Chondrocyte (in vitro differentiated cells): ENCODE data around the gene NOL4. TPM values are rescaled to one million over a fixed set of nuclear protein-coding genes. Genes with fewer than 3 reads are reported as not detected.

Source experiments
- DNase-seq: peaks from one replicate; pipeline ENCODE4 v3.0.0; 2021; ENCODE audit warnings: mixed read lengths, low spot score
- H3K27ac Mint-ChIP-seq: one replicate; pipeline ENCODE4 v1.8.0; 2021; ENCODE audit warnings: mild to moderate bottlenecking, moderate library complexity, mixed read lengths; ENCODE audit not compliant: unreplicated experiment
- H3K27me3 Mint-ChIP-seq: 2 replicates; pipeline ENCODE4 v1.8.0; 2021; ENCODE audit warnings: low read depth, mixed read lengths
- H3K36me3 Mint-ChIP-seq: 2 replicates; pipeline ENCODE4 v1.8.0; 2021; ENCODE audit warnings: low read depth, mixed read lengths
- H3K4me1 Mint-ChIP-seq: 2 replicates; pipeline ENCODE4 v1.8.0; 2021; ENCODE audit warnings: low read depth, mild to moderate bottlenecking, mixed read lengths
- H3K4me3 Mint-ChIP-seq: one replicate; pipeline ENCODE4 v1.8.0; 2021; ENCODE audit warnings: mild to moderate bottlenecking, moderate library complexity, mixed read lengths; ENCODE audit not compliant: unreplicated experiment
- H3K9me3 Mint-ChIP-seq: 2 replicates; pipeline ENCODE4 v1.8.0; 2021; ENCODE audit warnings: low read depth, mixed read lengths
- total RNA-seq: library from RNA; stranded (reverse); gene quantifications from 3 replicates; pipeline ENCODE4 v1.2.1, GENCODE V29; 2021
- TF ChIP-seq, protein P1 (sequence below): fragments of 200-600 bp; sonication (generic); IDR thresholded peaks from 2 replicates; pipeline ENCODE4 v1.5.0; 2021; ENCODE audit warnings: antibody characterized with exemption, mild to moderate bottlenecking, moderate library complexity

NOL4 gene
- total RNA-seq, 1 donor from 2014 or later = not detected

DNA sequence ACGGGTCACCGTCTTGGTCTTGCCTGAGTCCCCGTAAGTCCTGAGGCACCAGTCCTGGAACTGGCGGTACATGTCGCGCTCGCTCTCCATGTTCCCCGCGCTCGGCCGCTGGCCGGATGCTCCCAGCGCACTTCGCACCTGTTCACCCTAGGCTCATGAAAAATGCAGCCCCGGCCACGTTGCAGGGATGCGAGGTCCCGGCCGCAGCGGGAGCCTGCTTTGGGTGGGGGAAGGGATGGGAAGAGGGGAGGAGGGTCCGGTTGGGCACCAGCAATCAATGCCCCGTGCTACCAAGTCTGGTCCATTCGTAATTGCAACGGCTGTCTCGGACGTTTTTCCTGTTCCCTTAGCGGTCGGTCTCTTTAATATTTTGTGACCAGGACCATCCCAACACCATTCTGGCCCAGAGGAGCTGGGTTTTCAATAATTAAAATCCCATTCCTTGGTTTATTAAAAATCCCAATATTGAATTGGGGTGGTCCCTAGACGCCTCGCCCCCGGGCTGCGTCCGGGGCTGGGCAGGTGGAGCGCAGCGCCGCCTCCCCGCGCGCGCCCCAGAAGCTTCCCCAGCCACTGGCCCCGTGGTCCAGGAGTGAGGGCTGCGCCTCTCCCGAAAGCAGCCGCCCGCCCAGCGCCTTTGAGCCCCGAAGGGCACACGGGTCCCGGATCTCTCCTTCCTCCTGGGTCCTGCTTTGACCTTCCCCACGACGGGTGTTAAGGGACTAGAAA, 1.4 kb downstream of the NOL4 start:
- TF ChIP-seq, protein P1, sequence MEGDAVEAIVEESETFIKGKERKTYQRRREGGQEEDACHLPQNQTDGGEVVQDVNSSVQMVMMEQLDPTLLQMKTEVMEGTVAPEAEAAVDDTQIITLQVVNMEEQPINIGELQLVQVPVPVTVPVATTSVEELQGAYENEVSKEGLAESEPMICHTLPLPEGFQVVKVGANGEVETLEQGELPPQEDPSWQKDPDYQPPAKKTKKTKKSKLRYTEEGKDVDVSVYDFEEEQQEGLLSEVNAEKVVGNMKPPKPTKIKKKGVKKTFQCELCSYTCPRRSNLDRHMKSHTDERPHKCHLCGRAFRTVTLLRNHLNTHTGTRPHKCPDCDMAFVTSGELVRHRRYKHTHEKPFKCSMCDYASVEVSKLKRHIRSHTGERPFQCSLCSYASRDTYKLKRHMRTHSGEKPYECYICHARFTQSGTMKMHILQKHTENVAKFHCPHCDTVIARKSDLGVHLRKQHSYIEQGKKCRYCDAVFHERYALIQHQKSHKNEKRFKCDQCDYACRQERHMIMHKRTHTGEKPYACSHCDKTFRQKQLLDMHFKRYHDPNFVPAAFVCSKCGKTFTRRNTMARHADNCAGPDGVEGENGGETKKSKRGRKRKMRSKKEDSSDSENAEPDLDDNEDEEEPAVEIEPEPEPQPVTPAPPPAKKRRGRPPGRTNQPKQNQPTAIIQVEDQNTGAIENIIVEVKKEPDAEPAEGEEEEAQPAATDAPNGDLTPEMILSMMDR = no peak
- H3K4me3 Mint-ChIP-seq = peak overlapping the region; percentile 69
- no peaks in the 10 kb centered on the region for H3K9me3 Mint-ChIP-seq
- peaks cover 79% of the 10 kb centered on the region for H3K27me3 Mint-ChIP-seq
- no peak for DNase-seq
- no peak overlapping the region for H3K27ac Mint-ChIP-seq
- no peaks in the 10 kb centered on the region for H3K36me3 Mint-ChIP-seq
- H3K4me1 Mint-ChIP-seq = peaks cover 28% of the 10 kb centered on the region

DNA sequence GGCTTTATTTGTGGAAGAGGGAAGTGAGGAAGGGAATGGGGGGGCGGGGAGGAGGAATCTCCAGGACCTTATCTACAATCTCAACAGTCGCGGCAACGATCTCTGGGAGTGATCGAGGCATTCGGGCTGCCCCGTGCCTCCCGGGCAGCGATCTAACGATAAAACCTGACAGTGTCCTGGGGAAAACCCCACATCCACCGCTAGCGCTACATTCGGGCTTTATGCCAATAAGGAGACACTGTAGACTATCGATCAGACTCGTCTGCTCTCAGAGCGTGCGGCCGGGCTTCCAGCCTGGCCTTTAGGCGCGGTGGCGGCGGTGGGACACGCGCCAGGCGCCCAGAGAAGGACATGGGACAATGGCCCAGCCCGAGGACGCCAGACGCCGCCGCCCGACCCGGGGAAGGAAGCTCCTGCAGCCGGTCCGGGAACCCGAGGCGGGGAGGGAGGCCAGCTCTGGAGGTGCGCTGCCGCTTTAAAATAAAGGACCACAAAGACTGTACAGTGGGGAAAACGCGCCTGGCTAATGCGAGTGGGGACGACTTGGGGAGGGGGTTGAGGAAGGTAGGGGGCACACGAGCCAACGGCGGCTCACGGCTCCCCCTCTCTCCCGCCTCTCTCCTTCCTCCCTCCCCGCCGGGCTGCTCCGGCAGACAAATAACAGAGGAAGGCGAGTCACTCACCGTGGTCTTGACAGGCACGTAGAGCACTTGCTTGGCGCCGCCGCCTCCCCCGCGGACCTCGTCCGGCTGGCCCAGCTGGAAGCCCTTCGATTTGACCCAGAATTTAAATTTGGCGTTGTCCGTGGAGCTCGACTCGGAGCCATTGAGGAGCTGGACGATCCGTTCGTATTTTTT, 2.2 kb downstream of the NOL4 start:
- TF ChIP-seq, protein P1 = no peak
- H3K27me3 Mint-ChIP-seq = peaks cover 78% of the 10 kb centered on the region
- H3K27ac Mint-ChIP-seq = no peak overlapping the region

DNA sequence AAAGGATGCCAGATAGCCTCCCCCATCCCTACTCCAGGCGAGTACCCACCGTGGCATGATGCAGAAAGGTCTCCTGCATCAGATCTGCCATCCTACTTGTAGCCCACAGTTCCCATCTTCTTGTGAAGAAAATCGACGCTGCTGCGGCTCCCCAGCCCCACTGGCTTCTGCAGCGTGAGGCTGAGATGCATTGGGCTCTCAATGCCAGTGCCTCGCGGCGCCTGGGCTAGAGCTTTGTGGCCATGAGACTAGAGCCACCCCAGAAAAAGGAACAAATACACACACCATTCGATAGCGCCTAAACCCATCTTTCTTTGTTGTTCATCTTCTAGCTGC, 2.8 kb downstream of the NOL4 start:
- H3K27ac Mint-ChIP-seq = no peak overlapping the region
- peaks cover 28% of the 10 kb centered on the region for H3K4me1 Mint-ChIP-seq
- peaks cover 73% of the 10 kb centered on the region for H3K27me3 Mint-ChIP-seq

More for the DNA sequence above, 2.2 kb downstream of the NOL4 start:
- H3K9me3 Mint-ChIP-seq = no peaks in the 10 kb centered on the region
- no peak for DNase-seq
- H3K4me3 Mint-ChIP-seq = peak overlapping the region; percentile 69
- no peaks in the 10 kb centered on the region for H3K36me3 Mint-ChIP-seq
- H3K4me1 Mint-ChIP-seq = peaks cover 28% of the 10 kb centered on the region

DNA sequence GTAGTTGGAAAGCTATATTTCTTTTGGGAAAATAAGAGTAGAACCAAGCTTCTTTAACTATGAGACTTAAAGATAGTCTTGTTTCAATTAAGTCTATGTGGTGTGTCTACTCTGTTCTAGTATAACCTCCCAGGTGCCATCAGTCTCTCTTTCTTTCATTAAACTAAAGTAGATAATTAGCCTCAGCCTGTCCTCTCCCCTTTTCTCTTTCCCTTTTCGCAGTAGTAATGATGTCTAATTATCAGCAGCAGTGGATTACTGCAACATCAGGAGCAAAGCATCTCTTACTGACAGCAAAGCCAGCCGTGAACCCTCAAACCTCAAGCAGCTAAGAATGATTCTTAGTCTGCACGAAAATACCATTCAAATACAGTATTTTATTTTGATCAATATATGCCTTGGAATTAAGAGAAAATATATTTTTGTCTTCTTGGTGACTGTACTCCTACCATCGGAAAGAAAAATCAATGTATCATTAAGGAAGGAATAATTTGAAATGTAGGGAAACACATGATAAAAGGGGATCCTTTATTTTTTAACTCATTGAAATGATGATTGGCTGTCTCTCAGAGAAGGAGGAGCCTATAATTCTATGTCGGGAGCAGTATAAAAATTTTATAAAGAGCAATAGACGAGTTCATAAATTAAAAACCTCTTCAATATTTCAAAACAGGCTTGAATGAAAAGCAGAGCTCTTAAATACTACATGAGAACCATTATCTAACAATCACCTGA, 4.5 kb downstream of the NOL4 start:
- Mint-ChIP-seq H3K4me1 (peaks cover 27% of the 10 kb centered on the region), H3K4me3 (no peak overlapping the region), H3K27ac (no peak overlapping the region), H3K27me3 (peaks cover 67% of the 10 kb centered on the region), H3K36me3 (no peaks in the 10 kb centered on the region), H3K9me3 (no peaks in the 10 kb centered on the region)
- DNase-seq = no peak
- TF ChIP-seq, protein P1 = no peak

More for the DNA sequence above, 2.8 kb downstream of the NOL4 start:
- DNase-seq = no peak
- H3K36me3 Mint-ChIP-seq = no peaks in the 10 kb centered on the region
- TF ChIP-seq, protein P1 = no peak
- peak overlapping the region; percentile 69 for H3K4me3 Mint-ChIP-seq
- no peaks in the 10 kb centered on the region for H3K9me3 Mint-ChIP-seq

DNA sequence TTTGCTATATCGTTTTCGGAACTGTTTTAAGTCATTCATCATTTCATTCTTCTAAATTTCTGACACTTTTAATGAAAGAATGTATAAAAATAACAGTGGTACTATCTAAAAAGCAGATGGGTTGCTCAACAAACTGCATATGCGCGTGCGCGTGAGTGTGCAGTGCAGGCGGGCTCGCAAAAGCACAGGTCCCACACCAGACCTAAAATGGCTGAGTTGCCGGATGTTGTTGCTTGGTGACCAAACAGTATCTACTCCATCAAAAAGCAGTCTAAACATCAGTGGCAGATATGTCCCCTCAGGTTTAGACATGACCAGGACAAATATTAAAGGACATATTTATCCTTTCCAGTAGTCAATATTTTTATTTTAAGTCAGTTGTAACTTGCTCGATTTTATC, 5.1 kb downstream of the NOL4 start:
- Mint-ChIP-seq H3K36me3 (no peaks in the 10 kb centered on the region), H3K27ac (no peak overlapping the region)
- TF ChIP-seq, protein P1 = no peak

More for the DNA sequence above, 5.1 kb downstream of the NOL4 start:
- H3K9me3 Mint-ChIP-seq = no peaks in the 10 kb centered on the region
- H3K4me3 Mint-ChIP-seq = no peak overlapping the region
- DNase-seq = no peak
- H3K27me3 Mint-ChIP-seq = peaks cover 66% of the 10 kb centered on the region
- peaks cover 23% of the 10 kb centered on the region for H3K4me1 Mint-ChIP-seq
